Measurements from ENCODE around the gene FAM32A. TPM values are rescaled to one million over a fixed set of nuclear protein-coding genes. Genes with fewer than 3 reads are reported as not detected.

Gene FAM32A
- total and polyA plus RNA-seq, 2 of the 8 experiments (the other 6 are each of a cell fraction or from before 2014, with no cell fraction given), result 75.6 to 105 TPM

DNA sequence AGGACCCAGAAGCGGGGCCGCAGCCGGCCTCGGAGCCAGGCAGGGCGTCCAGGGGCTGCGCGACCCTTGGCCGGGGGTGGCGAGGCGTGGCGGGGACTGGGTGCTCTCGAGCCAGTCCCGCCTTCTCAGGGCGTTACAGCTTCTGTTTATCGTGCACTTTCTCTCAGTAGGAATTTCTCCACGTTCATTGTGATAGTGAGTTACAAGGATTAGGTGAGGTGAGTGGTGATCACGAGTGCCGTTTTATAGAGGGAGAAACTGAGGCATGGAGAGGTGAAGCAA is 13.1 kb downstream of the FAM32A start:
- H3K14ac ChIP-seq (ENCODE audit: insufficient read length), result no peak overlapping the region
- no peak overlapping the region for H2BK120ac ChIP-seq (replicated peaks; ENCODE audit: low read depth, low read length)
- H2BK20ac ChIP-seq (ENCODE audit: low read length), result no peak overlapping the region
- no peak overlapping the region for H3K18ac ChIP-seq (ENCODE audit: extremely low read depth, low read length)
- WGBS, 2 experiments (ENCODE audit: extremely low coverage in 1 of 2, insufficient coverage in 1 of 2, insufficient read length in 1 of 2, insufficient replicate concordance in 2 of 2, low coverage in 1 of 2, low lambda C conversion rate in 2 of 2, missing lambda C conversion rate in 1 of 2), result 7% methylated on average over 18 of the region's 18 CpGs; no CpG with 5 or more reads in 1 of the 2 experiments
- no peaks in the 10 kb centered on the region for H3K27me3 ChIP-seq (replicated peaks in 1 of 4; ENCODE audit: control insufficient read depth in 3 of 4, extremely low read depth in 1 of 4, insufficient read depth in 3 of 4, low read length in 3 of 4)
- H3K9ac ChIP-seq (replicated peaks in 1 of 4; ENCODE audit: extremely low read depth in 1 of 4, low read depth in 3 of 4, low read length in 3 of 4), result peak overlapping the region in 3 of 4 experiments; percentile 28 to 66 (median 31); a peak in 5 of 7 replicates
- no peak overlapping the region for H2AFZ ChIP-seq (ENCODE audit: low read length)
- FAIRE-seq (no peak), DNase-seq (ENCODE audit: low read depth in 1 of 2, low spot score in 2 of 2) (no peak)
- H2BK12ac ChIP-seq (ENCODE audit: low read depth, low read length), result no peak overlapping the region
- H2BK5ac ChIP-seq (ENCODE audit: low read depth, low read length), result no peak overlapping the region
- no peak overlapping the region for H3K23ac ChIP-seq (ENCODE audit: insufficient read length)
- no peak overlapping the region for H3K4ac ChIP-seq (replicated peaks; ENCODE audit: insufficient read length, low read depth, low read length)
- H3K4me1 ChIP-seq (replicated peaks in 1 of 4; ENCODE audit: control insufficient read depth in 3 of 4, insufficient read depth in 4 of 4, low read length in 3 of 4), result no peaks in the 10 kb centered on the region; a peak in 1 of 7 replicates
- peaks cover 0 to 6% of the 10 kb centered on the region in 2 experiments; a peak in 1 of 4 replicates for H3K79me2 ChIP-seq (ENCODE audit: control insufficient read depth in 1 of 2, insufficient read depth in 2 of 2, low read length in 2 of 2)
- CTCF ChIA-PET (ENCODE audit: partially characterized antibody), result interaction anchor here (0.6 kb wide), 2 partner anchors 11 to 90 kb away, joined by 3 to 5 read pairs; no protein-coding TSS in a partner anchor
- H4K91ac ChIP-seq (replicated peaks; ENCODE audit: insufficient read length, low read length), result no peak overlapping the region
- H3K4me2 ChIP-seq (ENCODE audit: insufficient read depth in 1 of 2, low read depth in 2 of 2, low read length in 2 of 2), result peak overlapping the region; percentile 56 to 81
- peaks cover 0 to 8% of the 10 kb centered on the region in 2 experiments for H4K20me1 ChIP-seq (replicated peaks in 1 of 2; ENCODE audit: control insufficient read depth in 1 of 2, insufficient read depth in 2 of 2, low read length in 2 of 2)
- H3K79me1 ChIP-seq (ENCODE audit: low read depth, low read length), result peaks cover 6% of the 10 kb centered on the region
- peaks cover 8% of the 10 kb centered on the region; the same call in 1 of the 2 replicates for H3K23me2 ChIP-seq (ENCODE audit: low read depth, low read length)
- no peak overlapping the region for H3K56ac ChIP-seq (replicated peaks; ENCODE audit: insufficient read length, low read depth, low read length)
- H3K27ac ChIP-seq (ENCODE audit: low read depth, low read length), result no peak overlapping the region; the same call in 1 of the 2 replicates
- no peak overlapping the region for H4K5ac ChIP-seq (ENCODE audit: insufficient read length, low read depth, low read length)
- POLR2A ChIA-PET (ENCODE audit: partially characterized antibody), result interaction anchor here (1.2 to 3.3 kb wide), 2 partner anchors 13 to 122 kb away, joined by 4 to 25 read pairs; partner anchors contain the start of genes FAM32A and TPM4
- H2BK15ac ChIP-seq (ENCODE audit: low read length), result no peak overlapping the region
- no peaks in the 10 kb centered on the region for H3K36me3 ChIP-seq (ENCODE audit: control insufficient read depth in 2 of 4, insufficient read depth in 4 of 4, low read length in 3 of 4)
- peak overlapping the region; percentile 73 to 92 (median 81) for H3K4me3 ChIP-seq (ENCODE audit: extremely low read depth in 1 of 4, insufficient read depth in 2 of 4, low read depth in 3 of 4, low read length in 4 of 4)
- no peak overlapping the region for H2AK5ac ChIP-seq (ENCODE audit: low read depth, low read length)
- H3K9me3 ChIP-seq (ENCODE audit: insufficient read depth in 2 of 2, low read depth in 1 of 2, low read length in 1 of 2), result no peaks in the 10 kb centered on the region
- no peak overlapping the region for H4K8ac ChIP-seq (ENCODE audit: extremely low read depth, insufficient read depth, low read length)
- no peak for TF ChIP-seq CBX5 (IDR thresholded peaks at IDR 0.05; ENCODE audit: low read depth, low read length)
- no peak for TF ChIP-seq CREB1 (IDR thresholded peaks at IDR 0.05)
- TF ChIP-seq, protein P1, sequence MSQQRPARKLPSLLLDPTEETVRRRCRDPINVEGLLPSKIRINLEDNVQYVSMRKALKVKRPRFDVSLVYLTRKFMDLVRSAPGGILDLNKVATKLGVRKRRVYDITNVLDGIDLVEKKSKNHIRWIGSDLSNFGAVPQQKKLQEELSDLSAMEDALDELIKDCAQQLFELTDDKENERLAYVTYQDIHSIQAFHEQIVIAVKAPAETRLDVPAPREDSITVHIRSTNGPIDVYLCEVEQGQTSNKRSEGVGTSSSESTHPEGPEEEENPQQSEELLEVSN (IDR thresholded peaks at IDR 0.05), result no peak
- TF ChIP-seq TBP (IDR thresholded peaks at IDR 0.05; ENCODE audit: low read depth, low read length), result no peak
- TF ChIP-seq, protein P2, sequence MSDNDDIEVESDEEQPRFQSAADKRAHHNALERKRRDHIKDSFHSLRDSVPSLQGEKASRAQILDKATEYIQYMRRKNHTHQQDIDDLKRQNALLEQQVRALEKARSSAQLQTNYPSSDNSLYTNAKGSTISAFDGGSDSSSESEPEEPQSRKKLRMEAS (IDR thresholded peaks at IDR 0.05), result no peak
- TF ChIP-seq CEBPB (IDR thresholded peaks at IDR 0.05; ENCODE audit: low read depth, low read length), result no peak
- TF ChIP-seq EZH2 (IDR thresholded peaks at IDR 0.05; ENCODE audit: low read depth, low read length, severe bottlenecking), result no peak
- no peak for TF ChIP-seq EP300 (IDR thresholded peaks at IDR 0.05; ENCODE audit: borderline replicate concordance in 1 of 2, low read depth in 2 of 2, low read length in 2 of 2)
- TF ChIP-seq, protein P3, sequence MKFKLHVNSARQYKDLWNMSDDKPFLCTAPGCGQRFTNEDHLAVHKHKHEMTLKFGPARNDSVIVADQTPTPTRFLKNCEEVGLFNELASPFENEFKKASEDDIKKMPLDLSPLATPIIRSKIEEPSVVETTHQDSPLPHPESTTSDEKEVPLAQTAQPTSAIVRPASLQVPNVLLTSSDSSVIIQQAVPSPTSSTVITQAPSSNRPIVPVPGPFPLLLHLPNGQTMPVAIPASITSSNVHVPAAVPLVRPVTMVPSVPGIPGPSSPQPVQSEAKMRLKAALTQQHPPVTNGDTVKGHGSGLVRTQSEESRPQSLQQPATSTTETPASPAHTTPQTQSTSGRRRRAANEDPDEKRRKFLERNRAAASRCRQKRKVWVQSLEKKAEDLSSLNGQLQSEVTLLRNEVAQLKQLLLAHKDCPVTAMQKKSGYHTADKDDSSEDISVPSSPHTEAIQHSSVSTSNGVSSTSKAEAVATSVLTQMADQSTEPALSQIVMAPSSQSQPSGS (IDR thresholded peaks at IDR 0.05; ENCODE audit: low read length), result no peak
- TF ChIP-seq HDAC6 (IDR thresholded peaks at IDR 0.05; ENCODE audit: low read depth, low read length), result no peak
- TF ChIP-seq SP2 (IDR thresholded peaks at IDR 0.05; ENCODE audit: low read length), result no peak

Measured in H1 (cell line).